ENCODE results near the gene GATAD2A.

GRCh38 chr19:19498255-19498991 is 92.9 kb downstream of the GATAD2A start:
- TF ChIP-seq POLR2A (IDR thresholded peaks at IDR 0.05; ENCODE audit: low read length) (no peak), GATA1 (IDR thresholded peaks at IDR 0.05; ENCODE audit: low read depth, low read length) (no peak)
